ENCODE measurements around the gene IL31.

DNA sequence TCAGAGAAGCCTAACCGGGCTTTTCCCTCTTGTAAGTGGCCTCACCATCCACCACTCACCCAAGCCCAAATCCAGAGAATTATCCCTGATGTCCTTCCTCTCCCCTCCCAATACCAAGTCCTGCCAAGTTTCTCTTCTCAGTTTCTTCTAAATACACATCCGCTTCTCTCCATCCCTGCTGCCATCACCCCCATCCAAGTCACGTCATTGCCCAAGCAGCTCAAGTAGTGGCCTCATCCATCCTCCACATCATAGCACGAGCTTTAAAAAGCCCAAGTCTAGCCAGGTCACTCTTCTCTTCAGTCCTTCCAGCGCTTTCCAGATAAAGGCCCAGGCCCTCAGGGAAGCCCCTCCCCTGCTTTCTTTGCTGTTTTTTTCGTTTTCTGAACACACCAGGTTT lies 25.4 kb downstream of the IL31 start:
- no peak for TF ChIP-seq POLR2AphosphoS5 (IDR thresholded peaks at IDR 0.05; ENCODE audit: low read depth, low read length)
- TF ChIP-seq, protein P1, sequence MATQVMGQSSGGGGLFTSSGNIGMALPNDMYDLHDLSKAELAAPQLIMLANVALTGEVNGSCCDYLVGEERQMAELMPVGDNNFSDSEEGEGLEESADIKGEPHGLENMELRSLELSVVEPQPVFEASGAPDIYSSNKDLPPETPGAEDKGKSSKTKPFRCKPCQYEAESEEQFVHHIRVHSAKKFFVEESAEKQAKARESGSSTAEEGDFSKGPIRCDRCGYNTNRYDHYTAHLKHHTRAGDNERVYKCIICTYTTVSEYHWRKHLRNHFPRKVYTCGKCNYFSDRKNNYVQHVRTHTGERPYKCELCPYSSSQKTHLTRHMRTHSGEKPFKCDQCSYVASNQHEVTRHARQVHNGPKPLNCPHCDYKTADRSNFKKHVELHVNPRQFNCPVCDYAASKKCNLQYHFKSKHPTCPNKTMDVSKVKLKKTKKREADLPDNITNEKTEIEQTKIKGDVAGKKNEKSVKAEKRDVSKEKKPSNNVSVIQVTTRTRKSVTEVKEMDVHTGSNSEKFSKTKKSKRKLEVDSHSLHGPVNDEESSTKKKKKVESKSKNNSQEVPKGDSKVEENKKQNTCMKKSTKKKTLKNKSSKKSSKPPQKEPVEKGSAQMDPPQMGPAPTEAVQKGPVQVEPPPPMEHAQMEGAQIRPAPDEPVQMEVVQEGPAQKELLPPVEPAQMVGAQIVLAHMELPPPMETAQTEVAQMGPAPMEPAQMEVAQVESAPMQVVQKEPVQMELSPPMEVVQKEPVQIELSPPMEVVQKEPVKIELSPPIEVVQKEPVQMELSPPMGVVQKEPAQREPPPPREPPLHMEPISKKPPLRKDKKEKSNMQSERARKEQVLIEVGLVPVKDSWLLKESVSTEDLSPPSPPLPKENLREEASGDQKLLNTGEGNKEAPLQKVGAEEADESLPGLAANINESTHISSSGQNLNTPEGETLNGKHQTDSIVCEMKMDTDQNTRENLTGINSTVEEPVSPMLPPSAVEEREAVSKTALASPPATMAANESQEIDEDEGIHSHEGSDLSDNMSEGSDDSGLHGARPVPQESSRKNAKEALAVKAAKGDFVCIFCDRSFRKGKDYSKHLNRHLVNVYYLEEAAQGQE (IDR thresholded peaks at IDR 0.05; ENCODE audit: insufficient read depth in 1 of 2, low read depth in 2 of 2, low read length in 2 of 2) = no peak
- TF ChIP-seq TAF1 (IDR thresholded peaks at IDR 0.05; ENCODE audit: borderline replicate concordance, insufficient read depth, low read length) = no peak
- no peak for TF ChIP-seq FOXP2 (optimal IDR thresholded peaks at IDR 0.05; ENCODE audit: borderline replicate concordance, extremely low read depth, extremely low read length, insufficient read depth)

All from PFSK-1 (cell line).